ENCODE measurements around the gene RPS10. TPM values are rescaled to one million over a fixed set of nuclear protein-coding genes. Genes with fewer than 3 reads are reported as not detected.
A peak's percentile ranks its signal among the peaks of the same experiment; 100 is the strongest.

The RPS10 gene
- total and polyA plus RNA-seq, 2 donors (not counting 3 experiments of a cell fraction or from before 2014, with no cell fraction given): 1,416 to 5,496 TPM

DNA sequence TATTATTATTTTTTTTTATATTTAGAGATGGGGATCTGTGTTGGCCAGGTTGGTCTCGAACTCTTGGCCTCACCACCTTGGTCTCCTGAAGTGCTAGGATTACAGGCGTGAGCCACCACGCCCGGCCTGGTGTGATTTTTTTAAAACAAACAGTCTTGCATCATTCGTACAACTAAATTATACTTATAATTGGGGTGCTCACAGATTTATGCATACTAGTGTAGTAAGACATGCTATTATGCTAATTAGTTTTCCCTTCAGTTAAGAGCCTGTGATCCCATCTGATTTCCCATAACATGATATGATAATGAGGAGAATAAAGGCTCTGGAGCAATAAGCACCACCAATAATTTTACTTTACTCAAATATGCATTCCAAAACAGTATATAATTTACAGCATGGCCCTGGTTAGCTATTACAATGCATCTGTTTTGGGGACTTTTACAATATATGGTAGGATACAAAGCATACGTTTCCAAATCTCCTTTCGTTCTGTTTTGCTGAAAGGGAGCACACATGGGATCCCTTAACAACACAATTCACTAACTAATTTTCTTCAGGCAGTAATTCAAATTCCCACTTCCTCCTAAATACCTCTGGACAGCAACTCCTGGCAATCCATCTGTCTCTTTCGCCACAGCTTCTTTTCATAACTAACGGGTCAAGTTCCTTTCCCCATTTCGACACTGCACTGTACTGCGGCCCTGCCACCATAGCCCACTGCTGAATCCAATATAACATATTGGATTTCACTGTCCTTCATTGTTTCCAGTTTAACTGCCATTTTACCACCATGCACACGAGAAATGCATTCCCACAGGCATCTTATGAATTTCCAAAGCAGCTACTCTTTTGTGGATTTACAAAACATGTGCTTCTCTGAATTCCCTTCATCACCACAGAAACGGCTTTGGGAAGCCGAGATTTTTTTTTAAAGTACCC is 35.1 kb downstream of the RPS10 start:
- H3K27me3 ChIP-seq (ENCODE audit: control insufficient read depth in 2 of 2, insufficient read depth in 2 of 2, low read length in 2 of 2): no peaks in the 10 kb centered on the region
- peak; percentile 26 for TF ChIP-seq POLR2A (IDR thresholded peaks at IDR 0.05; ENCODE audit: low read depth, low read length)
- TF ChIP-seq, protein P1, sequence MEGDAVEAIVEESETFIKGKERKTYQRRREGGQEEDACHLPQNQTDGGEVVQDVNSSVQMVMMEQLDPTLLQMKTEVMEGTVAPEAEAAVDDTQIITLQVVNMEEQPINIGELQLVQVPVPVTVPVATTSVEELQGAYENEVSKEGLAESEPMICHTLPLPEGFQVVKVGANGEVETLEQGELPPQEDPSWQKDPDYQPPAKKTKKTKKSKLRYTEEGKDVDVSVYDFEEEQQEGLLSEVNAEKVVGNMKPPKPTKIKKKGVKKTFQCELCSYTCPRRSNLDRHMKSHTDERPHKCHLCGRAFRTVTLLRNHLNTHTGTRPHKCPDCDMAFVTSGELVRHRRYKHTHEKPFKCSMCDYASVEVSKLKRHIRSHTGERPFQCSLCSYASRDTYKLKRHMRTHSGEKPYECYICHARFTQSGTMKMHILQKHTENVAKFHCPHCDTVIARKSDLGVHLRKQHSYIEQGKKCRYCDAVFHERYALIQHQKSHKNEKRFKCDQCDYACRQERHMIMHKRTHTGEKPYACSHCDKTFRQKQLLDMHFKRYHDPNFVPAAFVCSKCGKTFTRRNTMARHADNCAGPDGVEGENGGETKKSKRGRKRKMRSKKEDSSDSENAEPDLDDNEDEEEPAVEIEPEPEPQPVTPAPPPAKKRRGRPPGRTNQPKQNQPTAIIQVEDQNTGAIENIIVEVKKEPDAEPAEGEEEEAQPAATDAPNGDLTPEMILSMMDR (IDR thresholded peaks at IDR 0.05; ENCODE audit: extremely low read depth in 1 of 2, insufficient read depth in 1 of 2, low read depth in 1 of 2, low read length in 2 of 2): no peak
- BruUV-seq (replicated peaks): TSS peak; percentile 47
- peak overlapping the region; percentile 98 for H3K4me2 ChIP-seq (ENCODE audit: insufficient read depth, low read length)
- H2AFZ ChIP-seq (ENCODE audit: low read depth, low read length): peak overlapping the region; percentile 28
- H3K4me3 ChIP-seq (replicated peaks in 1 of 3; ENCODE audit: insufficient read depth in 1 of 3, low read depth in 1 of 3, low read length in 3 of 3): peak overlapping the region; percentile 84 to 98 (median 96)
- H3K36me3 ChIP-seq (ENCODE audit: control insufficient read depth in 2 of 2, extremely low read depth in 1 of 2, insufficient read depth in 2 of 2, low read length in 2 of 2): no peaks in the 10 kb centered on the region
- FAIRE-seq (peak; percentile 74), DNase-seq (ENCODE audit: low read depth, low spot score) (peak; percentile 66)
- dilution Hi-C loops (cut with MboI; ENCODE audit: extremely low pct_ligation_motif_present, low sequenced_read_pairs) (no loop called here), intact Hi-C loops (cut with micrococcal nuclease) (loop anchor here (1.0 to 5.0 kb wide), 2 partner anchors 21 to 69 kb away; no protein-coding TSS in a partner anchor)
- no peaks in the 10 kb centered on the region for H4K20me1 ChIP-seq (replicated peaks; ENCODE audit: control insufficient read depth, extremely low read depth, insufficient read depth, low read length)
- no peaks in the 10 kb centered on the region for H3K9me1 ChIP-seq (replicated peaks; ENCODE audit: control insufficient read depth, extremely low read depth, insufficient read depth, low read length)
- ChIA-PET CTCF (interaction anchor here (0.6 to 4.5 kb wide), 10 partner anchors 8 to 468 kb away, joined by 3 to 35 read pairs (median 4); partner anchors contain the start of gene SMIM29), POLR2A (interaction anchor here (1.7 kb wide), 1 partner anchor 146 kb away, joined by 4 read pairs; no protein-coding TSS in a partner anchor)
- peak overlapping the region; percentile 27 for H3K27ac ChIP-seq (ENCODE audit: insufficient read depth, low read depth, low read length)
- H3K4me1 ChIP-seq (ENCODE audit: control insufficient read depth, extremely low read depth, insufficient read depth, low read length): peaks cover 11% of the 10 kb centered on the region
- no peaks in the 10 kb centered on the region for H3K9me3 ChIP-seq (replicated peaks; ENCODE audit: control insufficient read depth, insufficient read depth, low read length)
- peak overlapping the region; percentile 79 for H3K9ac ChIP-seq (replicated peaks; ENCODE audit: extremely low read depth, insufficient read depth, low read length)
- H3K79me2 ChIP-seq (ENCODE audit: control insufficient read depth, insufficient read depth, low read length): peaks cover 63% of the 10 kb centered on the region

DNA sequence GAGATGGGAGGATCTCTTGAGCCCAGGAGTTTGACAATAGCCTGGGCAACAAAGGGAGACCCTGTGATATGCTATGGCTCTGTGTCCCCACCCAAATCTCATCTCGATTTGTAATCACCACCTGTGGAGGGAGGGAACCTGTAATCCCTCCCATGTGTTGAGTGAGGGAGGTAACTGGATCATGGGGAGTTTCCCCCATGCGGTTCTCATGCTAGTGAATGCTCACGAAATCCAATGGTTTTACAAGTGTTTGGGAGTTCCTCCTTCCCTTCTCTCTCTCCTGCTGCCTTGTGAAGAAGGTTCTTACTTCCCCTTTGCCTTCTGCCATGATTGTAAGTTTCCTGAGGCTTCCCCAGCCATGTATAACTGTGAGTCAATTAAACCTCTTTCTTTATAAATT is 36.8 kb downstream of the RPS10 start:
- no peak overlapping the region for H3K4me2 ChIP-seq (ENCODE audit: insufficient read depth, low read length)
- no peak for FAIRE-seq

More for the DNA sequence above, 36.8 kb downstream of the RPS10 start:
- Histone ChIP-seq H3K27me3 (ENCODE audit: control insufficient read depth in 2 of 2, insufficient read depth in 2 of 2, low read length in 2 of 2) (no peaks in the 10 kb centered on the region), H3K9me1 (replicated peaks; ENCODE audit: control insufficient read depth, extremely low read depth, insufficient read depth, low read length) (no peaks in the 10 kb centered on the region), H3K9ac (replicated peaks; ENCODE audit: extremely low read depth, insufficient read depth, low read length) (no peak overlapping the region), H3K79me2 (ENCODE audit: control insufficient read depth, insufficient read depth, low read length) (peaks cover 79% of the 10 kb centered on the region), H3K27ac (ENCODE audit: insufficient read depth, low read depth, low read length) (no peak overlapping the region), H3K36me3 (ENCODE audit: control insufficient read depth in 2 of 2, extremely low read depth in 1 of 2, insufficient read depth in 2 of 2, low read length in 2 of 2) (no peaks in the 10 kb centered on the region), H2AFZ (ENCODE audit: low read depth, low read length) (no peak overlapping the region), H3K9me3 (replicated peaks; ENCODE audit: control insufficient read depth, insufficient read depth, low read length) (no peaks in the 10 kb centered on the region), H3K4me1 (ENCODE audit: control insufficient read depth, extremely low read depth, insufficient read depth, low read length) (peaks cover 11% of the 10 kb centered on the region), H3K4me3 (replicated peaks in 1 of 3; ENCODE audit: insufficient read depth in 1 of 3, low read depth in 1 of 3, low read length in 3 of 3) (no peak overlapping the region), H4K20me1 (replicated peaks; ENCODE audit: control insufficient read depth, extremely low read depth, insufficient read depth, low read length) (no peaks in the 10 kb centered on the region)
- BruUV-seq (replicated peaks): no TSS peak
- intact Hi-C loops (cut with micrococcal nuclease) (no loop called here), dilution Hi-C loops (cut with MboI; ENCODE audit: extremely low pct_ligation_motif_present, low sequenced_read_pairs) (no loop called here)
- ChIA-PET POLR2A (no interaction called here), CTCF (interaction anchor here (1.0 kb wide), 1 partner anchor 140 kb away, joined by 4 read pairs; no protein-coding TSS in a partner anchor)
- DNase-seq (ENCODE audit: low read depth, low spot score): no peak
- TF ChIP-seq FOS (IDR thresholded peaks at IDR 0.05; ENCODE audit: borderline replicate concordance, insufficient read depth, low read length): no peak
- TF ChIP-seq MAX (IDR thresholded peaks at IDR 0.05; ENCODE audit: insufficient read depth, insufficient read length): no peak
- no peak for TF ChIP-seq POLR2AphosphoS5 (IDR thresholded peaks at IDR 0.05; ENCODE audit: insufficient read depth, low read depth, low read length)
- no peak for TF ChIP-seq GATA2 (IDR thresholded peaks at IDR 0.05; ENCODE audit: insufficient read depth, insufficient read length, low read depth, low read length)
- TF ChIP-seq, protein P1 (IDR thresholded peaks at IDR 0.05; ENCODE audit: extremely low read depth in 1 of 2, insufficient read depth in 1 of 2, low read depth in 1 of 2, low read length in 2 of 2): no peak
- TF ChIP-seq POLR2A (IDR thresholded peaks at IDR 0.05; ENCODE audit: low read depth, low read length): no peak
- TF ChIP-seq JUN (IDR thresholded peaks at IDR 0.05; ENCODE audit: borderline replicate concordance, insufficient read depth, insufficient read length, low read depth): no peak
- TF ChIP-seq EZH2 (IDR thresholded peaks at IDR 0.05; ENCODE audit: borderline replicate concordance, low read depth, low read length, severe bottlenecking): no peak
- TF ChIP-seq MYC (IDR thresholded peaks at IDR 0.05; ENCODE audit: low read depth, low read length): no peak

Data from endothelial cell of umbilical vein (primary cell).